ENCODE data around the gene KCNIP4.

DNA sequence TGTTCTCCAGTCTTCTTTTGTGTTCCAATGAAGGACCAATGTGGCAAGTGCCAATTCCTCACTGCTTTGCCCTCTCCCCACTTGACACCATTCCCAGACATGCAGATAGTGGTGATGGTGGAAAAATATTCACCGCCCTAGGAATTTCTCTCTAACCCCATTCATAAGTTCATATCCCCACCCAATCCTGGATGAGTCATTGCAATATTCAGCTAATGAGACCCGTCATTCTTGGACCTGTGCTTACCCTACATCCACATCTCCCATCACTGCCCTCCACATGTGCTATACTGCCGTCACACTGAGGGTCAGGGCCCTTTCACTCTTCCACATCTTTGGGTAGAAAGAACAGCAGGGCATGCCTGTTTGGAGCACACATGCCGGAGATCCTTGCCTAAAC, 199.2 kb downstream of the KCNIP4 start:
- TF ChIP-seq, protein P1, sequence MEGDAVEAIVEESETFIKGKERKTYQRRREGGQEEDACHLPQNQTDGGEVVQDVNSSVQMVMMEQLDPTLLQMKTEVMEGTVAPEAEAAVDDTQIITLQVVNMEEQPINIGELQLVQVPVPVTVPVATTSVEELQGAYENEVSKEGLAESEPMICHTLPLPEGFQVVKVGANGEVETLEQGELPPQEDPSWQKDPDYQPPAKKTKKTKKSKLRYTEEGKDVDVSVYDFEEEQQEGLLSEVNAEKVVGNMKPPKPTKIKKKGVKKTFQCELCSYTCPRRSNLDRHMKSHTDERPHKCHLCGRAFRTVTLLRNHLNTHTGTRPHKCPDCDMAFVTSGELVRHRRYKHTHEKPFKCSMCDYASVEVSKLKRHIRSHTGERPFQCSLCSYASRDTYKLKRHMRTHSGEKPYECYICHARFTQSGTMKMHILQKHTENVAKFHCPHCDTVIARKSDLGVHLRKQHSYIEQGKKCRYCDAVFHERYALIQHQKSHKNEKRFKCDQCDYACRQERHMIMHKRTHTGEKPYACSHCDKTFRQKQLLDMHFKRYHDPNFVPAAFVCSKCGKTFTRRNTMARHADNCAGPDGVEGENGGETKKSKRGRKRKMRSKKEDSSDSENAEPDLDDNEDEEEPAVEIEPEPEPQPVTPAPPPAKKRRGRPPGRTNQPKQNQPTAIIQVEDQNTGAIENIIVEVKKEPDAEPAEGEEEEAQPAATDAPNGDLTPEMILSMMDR (IDR thresholded peaks at IDR 0.05): no peak
- no peak for TF ChIP-seq EZH2 (IDR thresholded peaks at IDR 0.05; ENCODE audit: borderline replicate concordance, insufficient read depth, low read depth, low read length, poor library complexity, severe bottlenecking)
